Spleen (tissue), 11 donors: ENCODE data around the gene CYP3A5. TPM values are rescaled to one million over a fixed set of nuclear protein-coding genes. Genes with fewer than 3 reads are reported as not detected.
"Not testable (repeated sequence)": the region's sequence is repeated elsewhere in the genome, so short reads cannot be mapped to it uniquely, and the experiment has no call there.

Experiments
- DNase-seq: peaks from one replicate; pipeline ENCODE4 v3.0.0-alpha.2; 2020
- H3K27ac ChIP-seq, 8 donors: fragments of 200-600 bp; sonication (generic) in 7 of 8; 1 replicate in 4 of 8; 2 replicates in 4 of 8; pipeline versions ENCODE4 v1.5.0 to v1.8.0; 2016 to 2021; ENCODE audit warnings: inconsistent platforms in 4 of 8, mild to moderate bottlenecking in 4 of 8, moderate library complexity in 1 of 8
- H3K27me3 ChIP-seq, 7 donors: fragments of 200-600 bp; sonication (generic) in 6 of 7; replicated peaks in 1 of 7; 1 replicate in 4 of 7; 2 replicates in 3 of 7; pipeline versions ENCODE4 v1.5.0 to v1.8.0; 2016 to 2021; ENCODE audit warnings: inconsistent platforms in 3 of 7, mild to moderate bottlenecking in 1 of 7
- H3K36me3 ChIP-seq, 6 donors: fragments of 200-600 bp; sonication (generic) in 5 of 6; 1 replicate in 4 of 6; 2 replicates in 2 of 6; pipeline versions ENCODE4 v1.5.0 to v1.8.0; 2016 to 2021; ENCODE audit warnings: inconsistent platforms in 2 of 6
- H3K4me1 ChIP-seq, 6 donors: fragments of 200-600 bp; sonication (generic) in 5 of 6; 1 replicate in 3 of 6; 2 replicates in 3 of 6; pipeline versions ENCODE4 v1.5.0 to v1.8.0; 2016 to 2021; ENCODE audit warnings: inconsistent platforms in 3 of 6
- H3K4me3 ChIP-seq, 8 donors: fragments of 200-600 bp; sonication (generic) in 7 of 8; 1 replicate in 4 of 8; 2 replicates in 4 of 8; pipeline versions ENCODE4 v1.5.0 to v1.8.0; 2016 to 2021; ENCODE audit warnings: inconsistent platforms in 4 of 8, mild to moderate bottlenecking in 4 of 8, moderate library complexity in 2 of 8
- H3K9me3 ChIP-seq, 8 donors: fragments of 200-600 bp; sonication (generic) in 7 of 8; 1 replicate in 4 of 8; 2 replicates in 4 of 8; pipeline versions ENCODE4 v1.5.0 to v1.8.0; 2016 to 2021; ENCODE audit warnings: inconsistent platforms in 4 of 8
- POLR2A ChIP-seq, 3 donors: fragments of 450-650 bp; IDR thresholded peaks; one replicate each; pipeline ENCODE4 v1.5.1; 2017; ENCODE audit warnings: antibody characterized with exemption in 3 of 3, mild to moderate bottlenecking in 1 of 3
- POLR2AphosphoS5 ChIP-seq, 3 donors: sonication (generic); formaldehyde crosslinking; IDR thresholded peaks; one replicate each; pipeline ENCODE4 v1.5.1; 2017; ENCODE audit warnings: antibody characterized with exemption in 3 of 3
- WGBS, 5 donors: extraction: QIAGEN DNeasy Blood & Tissue Kit in 3 of 5; methylation state at CpG; one replicate each; pipeline versions ENCODE4 v1.1.5 to v1.1.7; 2013 to 2018; 5-methylcytosine and 5-hydroxymethylcytosine counted together
- intact Hi-C: fragments of 100-400 bp; cut with DNase I; formaldehyde crosslinking; loops from one replicate; pipeline ENCODE4 v1.15.0; 2023; ENCODE audit warnings: low total_unique reads
- polyA plus RNA-seq, 3 donors: library from polyadenylated mRNA; stranded (reverse); fragments of 200-250 nt; gene quantifications; one replicate each; pipeline ENCODE4 v1.2.1, GENCODE V29; 2013
- total RNA-seq, 7 donors: library from RNA; depleted of rRNA in 3 of 7; stranded (reverse); fragments of >200 nt in 3 of 7; fragmentation: NEBNext Ultra II Directional in 4 of 7; extraction: Animal tissue kit (Norgen Biotek cat#: 25700) in 4 of 7; gene quantifications; one replicate each; pipeline versions ENCODE4 v1.1.0 to v1.2.1, GENCODE V29; 2016 to 2021
- TF ChIP-seq, protein P1 (sequence below), 11 experiments: fragments of 200-600 bp in 7 of 11; fragments of 450-650 bp in 4 of 11; sonication (generic) in 4 of 11; IDR thresholded peaks in 8 of 11; conservative IDR thresholded peaks in 3 of 11; 1 replicate in 7 of 11; 2 replicates in 4 of 11; pipeline versions ENCODE4 v1.4.0 to v1.8.0; 2016 to 2021; ENCODE audit warnings: antibody characterized with exemption in 11 of 11, inconsistent platforms in 4 of 11, mild to moderate bottlenecking in 1 of 11
- donor health status: healthy with polysubstance abuse.
- donor health status: DM: no; HTN: no; CAD: no; lungs with moderate emphysema.
- donor health status: DM: no; HTN: no; CAD: no.
- donor health status: Bipolar disorder and iron deficiency.
- donor health status: healthy.
- donor health status: DM: no; HTN: no; CAD: no.
- donor health status: DM: yes; HTN: yes; CAD: no.

The CYP3A5 gene
- total and polyA plus RNA-seq, 10 donors = 0.09 to 0.10 TPM; not detected in 8

DNA sequence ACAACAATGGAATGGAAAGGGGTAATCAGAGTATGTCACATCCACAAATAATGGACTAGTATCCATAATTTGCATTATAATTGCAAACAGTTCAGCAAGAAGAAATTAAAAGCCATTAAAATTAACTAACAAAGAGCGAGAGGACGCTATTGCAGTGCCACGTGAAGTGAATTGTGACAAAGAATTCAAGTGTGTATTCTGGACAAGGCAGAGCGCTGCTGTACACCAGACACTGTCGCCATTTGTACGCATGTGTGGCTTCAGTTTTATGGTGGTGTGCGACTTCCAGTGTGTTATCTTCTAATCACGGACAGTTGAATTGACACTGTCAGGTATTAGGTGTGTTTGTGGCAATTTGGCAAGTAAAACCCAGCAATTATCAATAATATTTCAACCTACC, 11.3 kb downstream of the CYP3A5 start:
- H3K4me3 ChIP-seq = no peak overlapping the region
- no peak for DNase-seq
- TF ChIP-seq POLR2AphosphoS5 (IDR thresholded peaks at IDR 0.05) = no peak
- TF ChIP-seq POLR2A (IDR thresholded peaks at IDR 0.05) = no peak
- TF ChIP-seq, protein P1, sequence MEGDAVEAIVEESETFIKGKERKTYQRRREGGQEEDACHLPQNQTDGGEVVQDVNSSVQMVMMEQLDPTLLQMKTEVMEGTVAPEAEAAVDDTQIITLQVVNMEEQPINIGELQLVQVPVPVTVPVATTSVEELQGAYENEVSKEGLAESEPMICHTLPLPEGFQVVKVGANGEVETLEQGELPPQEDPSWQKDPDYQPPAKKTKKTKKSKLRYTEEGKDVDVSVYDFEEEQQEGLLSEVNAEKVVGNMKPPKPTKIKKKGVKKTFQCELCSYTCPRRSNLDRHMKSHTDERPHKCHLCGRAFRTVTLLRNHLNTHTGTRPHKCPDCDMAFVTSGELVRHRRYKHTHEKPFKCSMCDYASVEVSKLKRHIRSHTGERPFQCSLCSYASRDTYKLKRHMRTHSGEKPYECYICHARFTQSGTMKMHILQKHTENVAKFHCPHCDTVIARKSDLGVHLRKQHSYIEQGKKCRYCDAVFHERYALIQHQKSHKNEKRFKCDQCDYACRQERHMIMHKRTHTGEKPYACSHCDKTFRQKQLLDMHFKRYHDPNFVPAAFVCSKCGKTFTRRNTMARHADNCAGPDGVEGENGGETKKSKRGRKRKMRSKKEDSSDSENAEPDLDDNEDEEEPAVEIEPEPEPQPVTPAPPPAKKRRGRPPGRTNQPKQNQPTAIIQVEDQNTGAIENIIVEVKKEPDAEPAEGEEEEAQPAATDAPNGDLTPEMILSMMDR (IDR thresholded peaks at IDR 0.05 in 8 of 11, conservative IDR thresholded peaks at IDR 0.05 in 3 of 11) = no peak
- no peaks in the 10 kb centered on the region for H3K9me3 ChIP-seq
- H3K4me1 ChIP-seq = no peaks in the 10 kb centered on the region
- no peaks in the 10 kb centered on the region for H3K27me3 ChIP-seq
- intact Hi-C loops = no loop called here
- WGBS, 5 donors = 91 to 99% (median 98%) methylated on average over 8 of the region's 8 CpGs
- H3K36me3 ChIP-seq = peaks cover 0 to 31% (median 0%) of the 10 kb centered on the region in 6 donors
- H3K27ac ChIP-seq = no peak overlapping the region

DNA sequence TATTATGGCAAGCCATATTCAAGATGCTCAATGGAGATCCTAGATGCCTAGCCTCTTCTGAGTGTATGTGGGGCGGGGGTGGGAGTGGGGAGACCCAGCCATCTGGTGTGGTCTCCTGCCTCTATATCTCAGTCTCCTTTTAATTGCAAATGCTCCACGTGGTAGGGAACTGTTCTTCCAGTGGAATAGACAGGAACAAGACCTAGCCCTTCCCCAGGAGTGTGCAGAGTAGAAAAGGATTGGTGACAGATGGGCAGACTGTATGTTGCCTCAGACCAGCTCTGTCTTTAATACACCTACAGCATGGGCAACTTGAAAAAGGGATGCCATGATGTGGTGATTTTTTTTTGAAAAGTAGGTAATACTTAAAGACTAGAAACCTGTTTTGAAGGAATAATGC, 12.6 kb downstream of the CYP3A5 start:
- no peak for DNase-seq

GRCh38 chr7:99666013-99666395, 13.8 kb downstream of the CYP3A5 start:
- 73 to 100% (median 86%) methylated on average over 1 of the region's 1 CpG for WGBS, 5 donors
- Histone ChIP-seq H3K36me3 (peaks cover 0 to 48% (median 0%) of the 10 kb centered on the region in 6 donors), H3K4me3 (no peak overlapping the region), H3K27ac (no peak overlapping the region), H3K4me1 (no peaks in the 10 kb centered on the region), H3K27me3 (no peaks in the 10 kb centered on the region), H3K9me3 (no peaks in the 10 kb centered on the region)
- DNase-seq = no peak
- intact Hi-C loops = no loop called here
- TF ChIP-seq, protein P1 (IDR thresholded peaks at IDR 0.05 in 8 of 11, conservative IDR thresholded peaks at IDR 0.05 in 3 of 11) = no peak
- TF ChIP-seq POLR2AphosphoS5 (IDR thresholded peaks at IDR 0.05) (no peak), POLR2A (IDR thresholded peaks at IDR 0.05) (no peak)

More for the DNA sequence above, 12.6 kb downstream of the CYP3A5 start:
- Histone ChIP-seq H3K36me3 (peaks cover 0 to 43% (median 0%) of the 10 kb centered on the region in 6 donors), H3K27me3 (no peaks in the 10 kb centered on the region), H3K4me1 (no peaks in the 10 kb centered on the region), H3K4me3 (no peak overlapping the region), H3K27ac (no peak overlapping the region), H3K9me3 (no peaks in the 10 kb centered on the region)
- TF ChIP-seq POLR2A (IDR thresholded peaks at IDR 0.05) = no peak
- no peak for TF ChIP-seq POLR2AphosphoS5 (IDR thresholded peaks at IDR 0.05)
- TF ChIP-seq, protein P1 (IDR thresholded peaks at IDR 0.05 in 8 of 11, conservative IDR thresholded peaks at IDR 0.05 in 3 of 11) = no peak
- WGBS, 5 donors = 75 to 83% (median 79%) methylated on average over 2 of the region's 2 CpGs
- intact Hi-C loops = no loop called here

GRCh38 chr7:99665312-99666012, 14.3 kb downstream of the CYP3A5 start:
- intact Hi-C loops = no loop called here

DNA sequence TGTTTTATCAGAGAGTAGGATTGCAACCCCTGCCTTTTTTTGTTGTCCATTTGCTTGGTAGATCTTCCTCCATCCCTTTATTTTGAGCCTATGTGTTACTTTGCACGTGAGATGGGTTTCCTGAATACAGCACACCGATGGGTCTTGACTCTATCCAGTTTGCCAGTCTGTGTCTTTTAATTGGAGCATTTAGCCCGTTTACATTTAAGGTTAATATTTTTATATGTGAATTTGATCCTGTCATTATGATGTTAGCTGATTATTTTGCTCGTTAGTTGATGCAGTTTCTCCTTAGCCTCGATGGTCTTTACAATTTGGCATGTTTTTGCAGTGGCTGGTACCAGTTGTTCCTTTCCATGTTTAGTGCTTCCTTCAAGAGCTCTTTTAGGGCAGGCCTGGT, 21.9 kb downstream of the CYP3A5 start:
- WGBS, 5 donors = 85 to 94% (median 92%) methylated on average over 5 of the region's 5 CpGs
- H3K27me3 ChIP-seq, H3K27ac ChIP-seq, H3K9me3 ChIP-seq, H3K4me1 ChIP-seq, intact Hi-C loops, DNase-seq, H3K4me3 ChIP-seq: not testable (repeated sequence)
- peaks cover 0 to 24% (median 0%) of the 10 kb centered on the region in 6 donors for H3K36me3 ChIP-seq

More at GRCh38 chr7:99665312-99666012, 14.3 kb downstream of the CYP3A5 start:
- peaks cover 0 to 52% (median 0%) of the 10 kb centered on the region in 6 donors for H3K36me3 ChIP-seq
- H3K9me3 ChIP-seq = no peaks in the 10 kb centered on the region
- no peak for DNase-seq
- H3K27ac ChIP-seq = no peak overlapping the region
- H3K4me3 ChIP-seq = no peak overlapping the region
- H3K27me3 ChIP-seq = no peaks in the 10 kb centered on the region
- WGBS, 5 donors = 89 to 97% (median 94%) methylated on average over 3 of the region's 3 CpGs
- TF ChIP-seq, protein P1 (IDR thresholded peaks at IDR 0.05 in 8 of 11, conservative IDR thresholded peaks at IDR 0.05 in 3 of 11) = no peak
- no peak for TF ChIP-seq POLR2A (IDR thresholded peaks at IDR 0.05)
- no peak for TF ChIP-seq POLR2AphosphoS5 (IDR thresholded peaks at IDR 0.05)
- H3K4me1 ChIP-seq = no peaks in the 10 kb centered on the region

- H3K36me3 ChIP-seq = peaks cover 0 to 22% (median 0%) of the 10 kb centered on the region in 6 donors
- H3K27ac ChIP-seq, H3K9me3 ChIP-seq, H3K4me3 ChIP-seq, DNase-seq, intact Hi-C loops, H3K27me3 ChIP-seq, H3K4me1 ChIP-seq: not testable (repeated sequence)
- WGBS, 5 donors = 79 to 94% (median 81%) methylated on average over 1 to 3 of the region's 3 CpGs
These were observed 25.2 kb downstream of the CYP3A5 start for GRCh38 chr7:99654626-99655025.
